ENCODE measurements around the gene DMRT1. TPM values are rescaled to one million over a fixed set of nuclear protein-coding genes. Genes with fewer than 3 reads are reported as not detected.

Gene DMRT1
- total RNA-seq, 1 donor from 2014 or later: not detected

GRCh38 chr9:806285-807156, 35.0 kb upstream of the DMRT1 start:
- Mint-ChIP-seq H3K4me3 (ENCODE audit: unreplicated experiment) (no peak overlapping the region), H3K27ac (ENCODE audit: unreplicated experiment) (no peak overlapping the region), H3K36me3 (ENCODE audit: low read depth, unreplicated experiment) (peaks cover 4% of the 10 kb centered on the region), H3K9me3 (ENCODE audit: unreplicated experiment) (no peaks in the 10 kb centered on the region), H3K27me3 (ENCODE audit: unreplicated experiment) (peaks cover 3% of the 10 kb centered on the region), H3K4me1 (ENCODE audit: unreplicated experiment) (peaks cover 2% of the 10 kb centered on the region)
- peak; percentile 19 for DNase-seq (ENCODE audit: low spot score)
- TF ChIP-seq CTCF (IDR thresholded peaks at IDR 0.05; ENCODE audit: unreplicated experiment): peak; percentile 69

DNA sequence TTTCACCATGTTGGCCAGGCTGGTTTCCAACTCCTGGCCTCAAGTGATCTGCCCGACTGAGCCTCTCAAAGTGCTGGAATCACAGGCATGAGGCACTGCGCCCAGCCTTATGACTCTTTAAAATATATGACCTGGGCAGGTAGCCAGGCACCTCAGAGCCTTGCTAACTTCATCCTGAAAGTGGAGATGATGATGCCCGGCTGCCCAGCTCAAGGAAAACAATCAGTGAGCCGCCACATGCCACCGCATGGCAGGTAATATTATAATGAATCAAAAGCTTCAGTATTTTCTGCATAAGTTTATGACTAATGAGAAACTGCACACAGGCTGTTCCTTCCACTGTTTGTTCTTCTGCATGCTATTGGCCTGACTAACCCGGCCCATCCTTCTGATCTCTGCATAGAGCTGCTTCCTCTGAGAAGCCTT, 30.4 kb upstream of the DMRT1 start:
- Mint-ChIP-seq H3K27ac (ENCODE audit: unreplicated experiment) (no peak overlapping the region), H3K9me3 (ENCODE audit: unreplicated experiment) (no peaks in the 10 kb centered on the region), H3K36me3 (ENCODE audit: low read depth, unreplicated experiment) (peaks cover 4% of the 10 kb centered on the region), H3K4me1 (ENCODE audit: unreplicated experiment) (no peaks in the 10 kb centered on the region), H3K4me3 (ENCODE audit: unreplicated experiment) (no peak overlapping the region), H3K27me3 (ENCODE audit: unreplicated experiment) (peaks cover 3% of the 10 kb centered on the region)
- no peak for TF ChIP-seq CTCF (IDR thresholded peaks at IDR 0.05; ENCODE audit: unreplicated experiment)
- DNase-seq (ENCODE audit: low spot score): no peak

- Mint-ChIP-seq H3K36me3 (ENCODE audit: low read depth, unreplicated experiment) (no peaks in the 10 kb centered on the region), H3K27ac (ENCODE audit: unreplicated experiment) (no peak overlapping the region), H3K27me3 (ENCODE audit: unreplicated experiment) (no peaks in the 10 kb centered on the region), H3K4me1 (ENCODE audit: unreplicated experiment) (no peaks in the 10 kb centered on the region), H3K9me3 (ENCODE audit: unreplicated experiment) (no peaks in the 10 kb centered on the region), H3K4me3 (ENCODE audit: unreplicated experiment) (no peak overlapping the region)
- no peak for TF ChIP-seq CTCF (IDR thresholded peaks at IDR 0.05; ENCODE audit: unreplicated experiment)
- DNase-seq (ENCODE audit: low spot score): no peak
Observed at GRCh38 chr9:818958-819357, 22.5 kb upstream of the DMRT1 start.

GRCh38 chr9:826500-827280, 14.8 kb upstream of the DMRT1 start:
- peaks cover 2% of the 10 kb centered on the region for H3K27me3 Mint-ChIP-seq (ENCODE audit: unreplicated experiment)
- H3K27ac Mint-ChIP-seq (ENCODE audit: unreplicated experiment): no peak overlapping the region
- no peaks in the 10 kb centered on the region for H3K36me3 Mint-ChIP-seq (ENCODE audit: low read depth, unreplicated experiment)
- no peaks in the 10 kb centered on the region for H3K9me3 Mint-ChIP-seq (ENCODE audit: unreplicated experiment)
- DNase-seq (ENCODE audit: low spot score): no peak
- no peak overlapping the region for H3K4me3 Mint-ChIP-seq (ENCODE audit: unreplicated experiment)
- H3K4me1 Mint-ChIP-seq (ENCODE audit: unreplicated experiment): no peaks in the 10 kb centered on the region
- TF ChIP-seq CTCF (IDR thresholded peaks at IDR 0.05; ENCODE audit: unreplicated experiment): no peak
